OCI-LY1 (cell line): Measurements from ENCODE around the gene RAD50.

ENCODE experiments used
- EZH2 ChIP-seq: fragments of 200-600 bp; sonication (generic), shearing (Covaris generic); IDR thresholded peaks from 2 replicates; pipeline ENCODE4 v1.8.0; 2017; ENCODE audit warnings: borderline replicate concordance, mixed run types, mild to moderate bottlenecking, antibody characterized with exemption, low read length, moderate library complexity, mixed read lengths
- TF ChIP-seq, protein P1 (sequence below): fragments of 200-600 bp; sonication (generic), shearing (Covaris generic); IDR thresholded peaks from 2 replicates; pipeline ENCODE4 v1.5.1; 2017; ENCODE audit warnings: mild to moderate bottlenecking, antibody characterized with exemption, low read length, moderate library complexity, mixed read lengths

DNA sequence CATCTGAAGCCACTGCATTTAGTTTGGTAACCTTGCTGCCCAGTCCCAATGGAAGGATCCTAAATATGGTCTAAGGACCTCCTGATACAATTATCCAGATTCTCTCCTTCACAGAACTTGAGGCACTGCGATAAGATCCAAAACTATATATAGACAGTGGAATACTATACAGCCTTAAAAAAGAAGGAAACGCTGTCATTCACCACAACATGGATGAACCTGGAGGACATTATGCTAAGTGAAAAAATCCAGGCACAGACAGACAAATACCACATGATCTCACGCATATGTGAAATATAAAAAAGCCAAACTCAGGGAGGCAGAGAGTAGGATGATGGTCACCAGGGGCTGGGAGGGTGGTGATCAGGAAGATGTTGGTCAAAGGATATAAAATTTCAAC, 114.2 kb downstream of the RAD50 start:
- TF ChIP-seq, protein P1, sequence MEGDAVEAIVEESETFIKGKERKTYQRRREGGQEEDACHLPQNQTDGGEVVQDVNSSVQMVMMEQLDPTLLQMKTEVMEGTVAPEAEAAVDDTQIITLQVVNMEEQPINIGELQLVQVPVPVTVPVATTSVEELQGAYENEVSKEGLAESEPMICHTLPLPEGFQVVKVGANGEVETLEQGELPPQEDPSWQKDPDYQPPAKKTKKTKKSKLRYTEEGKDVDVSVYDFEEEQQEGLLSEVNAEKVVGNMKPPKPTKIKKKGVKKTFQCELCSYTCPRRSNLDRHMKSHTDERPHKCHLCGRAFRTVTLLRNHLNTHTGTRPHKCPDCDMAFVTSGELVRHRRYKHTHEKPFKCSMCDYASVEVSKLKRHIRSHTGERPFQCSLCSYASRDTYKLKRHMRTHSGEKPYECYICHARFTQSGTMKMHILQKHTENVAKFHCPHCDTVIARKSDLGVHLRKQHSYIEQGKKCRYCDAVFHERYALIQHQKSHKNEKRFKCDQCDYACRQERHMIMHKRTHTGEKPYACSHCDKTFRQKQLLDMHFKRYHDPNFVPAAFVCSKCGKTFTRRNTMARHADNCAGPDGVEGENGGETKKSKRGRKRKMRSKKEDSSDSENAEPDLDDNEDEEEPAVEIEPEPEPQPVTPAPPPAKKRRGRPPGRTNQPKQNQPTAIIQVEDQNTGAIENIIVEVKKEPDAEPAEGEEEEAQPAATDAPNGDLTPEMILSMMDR, result no peak
- no peak for TF ChIP-seq EZH2
